Fibroblast of pulmonary artery (primary cell): ENCODE results near the gene EDNRB.
A peak's percentile ranks its signal among the peaks of the same experiment; 100 is the strongest.

ENCODE experiments used
- DNase-seq: peaks from one replicate; pipeline ENCODE4 v3.0.0-alpha.2; 2010; ENCODE audit warnings: low read depth
- H3K4me3 ChIP-seq: replicated peaks from 2 replicates; pipeline ENCODE4 v1.5.1; 2011; ENCODE audit warnings: low read depth, mild to moderate bottlenecking, control low read depth, low read length, moderate library complexity
- CTCF ChIP-seq: IDR thresholded peaks from 2 replicates; pipeline ENCODE4 v1.5.1; 2011; ENCODE audit warnings: mild to moderate bottlenecking, control low read depth, low read length, inconsistent platforms; ENCODE audit errors: missing control alignments

The EDNRB gene

DNA sequence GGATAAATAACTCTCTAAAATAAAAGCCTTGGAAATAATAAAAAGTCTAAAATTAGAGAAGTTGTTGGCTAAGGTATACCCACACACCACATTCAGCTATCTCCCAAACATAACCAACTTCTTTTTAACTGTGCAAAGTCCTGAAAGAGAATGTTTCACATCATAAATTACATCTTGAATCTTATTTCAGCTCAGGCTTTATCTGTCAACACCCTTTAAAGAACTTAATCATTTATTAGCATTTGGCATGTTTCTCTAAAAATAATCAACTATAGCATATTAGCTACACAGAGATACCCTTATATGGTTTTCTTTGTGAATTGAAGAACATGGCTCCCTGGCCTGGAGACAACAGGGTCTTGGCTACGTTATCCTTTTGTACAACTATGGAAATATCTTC, 6.9 kb downstream of the EDNRB start:
- DNase-seq = no peak

DNA sequence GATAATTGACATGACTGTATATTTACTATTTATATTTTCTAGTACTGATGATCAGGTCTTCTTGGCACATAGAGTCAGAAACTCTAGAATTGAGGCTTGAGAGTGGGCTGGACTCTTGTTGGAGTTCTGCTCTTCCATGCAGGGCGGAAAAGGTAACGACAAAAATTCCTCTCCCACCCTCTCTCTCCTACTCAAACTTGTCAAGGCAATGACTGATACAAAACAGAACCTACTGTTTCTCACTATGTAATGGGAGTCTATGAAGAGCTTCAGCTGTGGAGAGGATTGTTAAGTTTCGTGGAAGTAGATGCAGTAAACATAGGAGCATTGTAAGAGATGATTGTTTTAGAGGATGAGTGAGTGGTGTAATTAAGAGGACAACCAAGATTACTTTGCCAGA, 8.8 kb downstream of the EDNRB start:
- DNase-seq = no peak
- no peak for TF ChIP-seq CTCF
- H3K4me3 ChIP-seq = no peak overlapping the region

More for the DNA sequence above, 6.9 kb downstream of the EDNRB start:
- H3K4me3 ChIP-seq = no peak overlapping the region
- no peak for TF ChIP-seq CTCF

DNA sequence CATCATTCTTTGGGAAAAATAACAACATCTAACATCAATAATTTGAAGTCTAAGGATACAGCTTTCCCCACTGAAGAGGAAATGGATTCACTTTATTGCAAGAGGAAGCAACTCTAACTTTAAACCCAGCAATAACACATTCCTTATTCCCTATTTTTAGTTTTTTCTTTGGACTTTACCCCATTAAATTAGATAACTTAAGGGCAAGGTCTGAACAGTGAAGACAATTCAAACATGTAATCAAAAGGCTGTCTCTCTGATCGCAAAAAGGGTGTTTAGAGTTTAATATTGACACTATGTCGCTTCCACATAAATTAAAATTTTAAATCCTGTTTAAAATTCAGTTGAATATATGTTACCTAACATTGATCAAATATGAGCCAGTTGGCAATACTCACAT, 10.1 kb downstream of the EDNRB start:
- no peak for DNase-seq
- TF ChIP-seq CTCF = no peak
- no peak overlapping the region for H3K4me3 ChIP-seq

DNA sequence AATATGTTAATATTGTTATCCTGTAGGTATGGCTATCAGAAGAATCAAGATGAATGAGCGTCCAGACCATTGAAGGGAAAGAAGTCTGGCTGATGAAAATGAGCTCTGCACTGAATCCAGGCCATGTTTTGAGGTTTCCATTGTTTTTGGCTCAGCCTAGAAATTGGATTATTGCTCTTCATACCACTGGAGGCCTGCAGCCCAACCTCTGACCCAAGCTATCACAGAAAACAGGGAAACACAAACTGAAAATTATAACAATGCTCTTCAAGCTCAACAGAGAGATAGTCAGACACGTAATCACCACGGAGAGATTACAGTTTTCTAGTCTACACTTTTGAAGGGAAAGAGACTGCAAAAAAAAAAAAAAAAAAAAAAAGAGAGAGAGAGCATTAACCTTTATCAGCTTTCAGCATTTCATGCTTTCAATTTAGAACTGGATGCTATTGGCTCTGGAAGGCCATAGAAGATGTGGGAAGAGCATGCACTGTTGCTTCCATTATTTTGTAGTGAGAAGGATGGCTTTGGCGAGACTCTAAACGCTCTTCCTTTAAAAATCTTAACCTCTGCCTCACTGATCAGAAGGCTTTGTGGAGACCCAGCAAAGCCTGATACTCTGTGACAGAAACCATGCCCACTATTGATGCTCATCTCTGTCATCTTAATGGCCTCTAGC, 10.8 kb downstream of the EDNRB start:
- no peak overlapping the region for H3K4me3 ChIP-seq
- no peak for TF ChIP-seq CTCF
- DNase-seq = peak; percentile 58

DNA sequence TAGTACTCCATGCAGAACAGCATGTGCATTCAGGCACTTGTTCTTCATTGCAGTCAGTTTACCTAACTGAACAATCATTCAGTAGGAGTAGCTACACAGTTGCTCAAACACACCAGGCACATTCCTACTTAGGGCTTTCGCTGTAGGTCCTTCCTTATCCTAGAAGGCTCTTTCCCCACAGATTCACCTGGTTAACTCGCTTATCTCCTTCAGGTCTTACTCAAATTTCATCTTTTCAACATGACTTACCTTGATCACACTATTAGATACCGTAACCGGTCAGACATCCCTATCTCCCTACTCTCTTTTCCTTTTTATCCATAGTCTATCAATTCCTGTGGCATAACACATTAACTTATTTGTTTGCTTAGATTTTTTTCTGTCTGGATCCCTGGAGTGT, 14.6 kb downstream of the EDNRB start:
- no peak for TF ChIP-seq CTCF
- DNase-seq = no peak

GRCh38 chr13:77903435-77903834, 15.2 kb downstream of the EDNRB start:
- DNase-seq = no peak
- TF ChIP-seq CTCF = no peak
- no peak overlapping the region for H3K4me3 ChIP-seq

More for the DNA sequence above, 14.6 kb downstream of the EDNRB start:
- H3K4me3 ChIP-seq = no peak overlapping the region

DNA sequence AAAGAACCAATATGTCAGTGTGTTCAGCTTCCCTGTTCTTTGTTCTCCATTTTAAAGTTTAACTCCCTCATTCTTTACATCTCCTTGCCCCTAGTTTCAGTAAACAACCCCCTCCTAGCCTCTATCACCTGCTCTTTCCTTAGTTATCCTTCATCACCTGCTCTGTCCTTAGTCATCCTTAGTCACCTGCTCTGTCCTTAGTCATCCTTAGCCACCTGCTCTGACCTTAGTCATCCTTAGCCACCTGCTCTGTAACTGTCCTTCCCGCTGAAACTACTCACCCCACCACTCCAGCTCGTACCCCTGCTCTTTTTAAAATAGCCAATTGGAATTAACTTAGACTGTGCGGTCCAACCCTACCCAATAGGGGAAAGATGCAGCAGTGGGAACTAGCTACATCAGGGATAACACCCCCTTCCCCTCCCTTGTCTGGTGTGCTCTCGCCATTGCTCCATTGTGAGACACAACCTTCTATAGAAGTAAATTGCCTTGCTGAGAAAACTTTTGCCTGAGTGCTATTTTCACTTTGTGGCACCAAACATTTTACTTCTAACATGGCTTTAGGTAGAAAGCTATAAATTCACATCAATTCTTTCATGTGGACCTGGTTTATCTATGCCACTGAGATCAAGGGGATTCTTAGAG, 16.2 kb downstream of the EDNRB start:
- no peak for DNase-seq
- TF ChIP-seq CTCF = no peak

More for the DNA sequence above, 16.2 kb downstream of the EDNRB start:
- no peak overlapping the region for H3K4me3 ChIP-seq
